ENCODE measurements around the gene FXR1.

DNA sequence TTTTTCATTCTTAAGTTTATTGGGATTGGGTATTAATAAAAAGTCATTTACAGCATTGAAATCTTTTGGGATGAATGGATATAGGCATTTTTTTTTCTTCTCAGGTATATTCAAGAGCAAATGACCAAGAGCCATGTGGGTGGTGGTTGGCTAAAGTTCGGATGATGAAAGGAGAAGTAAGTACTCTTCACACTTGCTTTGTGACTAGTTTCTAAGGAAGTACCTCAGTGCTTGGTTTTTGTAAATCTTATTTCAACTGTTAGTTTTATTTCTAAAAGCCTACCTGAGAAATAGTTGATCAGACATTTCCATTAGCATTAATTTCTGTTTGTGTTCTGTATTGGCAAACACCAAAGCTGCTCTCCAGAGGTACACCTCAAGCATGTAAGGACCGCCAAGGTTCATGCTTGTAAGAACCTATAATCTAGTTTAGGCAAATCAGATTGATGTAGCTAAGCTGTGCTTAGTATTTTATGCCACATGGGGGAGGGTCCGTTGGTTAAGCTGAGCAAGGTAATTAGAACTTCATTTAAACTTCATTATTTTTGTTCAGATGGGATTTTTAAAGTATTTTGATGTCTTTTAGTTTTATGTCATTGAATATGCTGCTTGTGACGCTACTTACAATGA lies 35.4 kb downstream of the FXR1 start:
- TF ChIP-seq CTCF (IDR thresholded peaks at IDR 0.05) (no peak), POLR2A (IDR thresholded peaks at IDR 0.05) (no peak)

Data from suprapubic skin (tissue), 3 donors.